HG02571 (cell line): ENCODE results near the gene VSIG1.
A peak's percentile ranks its signal among the peaks of the same experiment; 100 is the strongest.

Source experiments
- ATAC-seq: cut with Tn5 transposase; IDR thresholded peaks from one replicate; pipeline ENCODE4 v1.9.1; 2021; ENCODE audit warnings: mild to moderate bottlenecking, moderate library complexity; ENCODE audit not compliant: unreplicated experiment

VSIG1 gene

GRCh38 chrX:108044554-108045256 lies at the start of gene VSIG1:
VSIG1 (plus strand) TSS chrX:108045065; CDS start chrX:108045131, 66 bp downstream.
- no peak for ATAC-seq

- ATAC-seq, result no peak
Measured at GRCh38 chrX:107996124-107996523, 48.7 kb upstream of the VSIG1 start.

- ATAC-seq, result no peak
Measured at GRCh38 chrX:108000751-108001150, 44.1 kb upstream of the VSIG1 start.

GRCh38 chrX:108001218-108001814 lies 43.5 kb upstream of the VSIG1 start:
- no peak for ATAC-seq

DNA sequence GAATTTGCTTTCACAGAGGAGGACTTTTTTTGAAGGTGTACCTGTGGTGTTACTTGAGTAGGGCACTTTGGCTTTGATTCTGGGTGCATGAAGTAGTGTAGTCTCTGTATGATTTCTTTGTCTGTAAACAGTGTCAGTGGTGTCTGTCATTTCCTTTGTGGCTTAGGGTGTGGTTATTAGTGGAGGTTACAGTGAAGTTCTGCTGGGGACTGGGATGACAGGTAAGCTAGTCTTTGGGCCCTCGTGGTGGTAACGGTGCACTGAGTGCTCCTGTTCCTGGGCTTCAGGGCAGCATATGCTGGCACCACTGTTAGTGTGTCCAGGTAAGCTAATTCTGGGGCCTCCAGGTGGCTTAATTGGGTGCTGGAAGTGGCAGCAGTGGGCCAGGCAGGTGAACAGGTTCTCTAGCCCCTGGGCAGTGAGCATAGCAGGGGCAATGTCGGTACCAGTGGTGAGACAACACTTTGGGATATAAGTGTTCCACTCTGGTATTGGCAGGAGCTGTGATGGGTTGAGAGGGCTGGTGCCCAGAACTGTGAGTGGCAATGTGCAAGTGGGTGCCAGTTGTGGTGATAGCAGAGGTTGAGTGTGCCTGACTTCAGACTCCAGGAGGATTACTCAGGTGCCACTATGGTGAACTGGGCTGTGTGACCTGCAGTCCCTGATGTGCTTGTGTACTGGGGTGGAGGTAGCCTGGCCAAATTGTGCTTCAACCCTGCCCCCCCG lies 26.0 kb upstream of the VSIG1 start:
- ATAC-seq, result no peak

- ATAC-seq, result no peak
Measured at GRCh38 chrX:108019382-108019875, 25.4 kb upstream of the VSIG1 start.

DNA sequence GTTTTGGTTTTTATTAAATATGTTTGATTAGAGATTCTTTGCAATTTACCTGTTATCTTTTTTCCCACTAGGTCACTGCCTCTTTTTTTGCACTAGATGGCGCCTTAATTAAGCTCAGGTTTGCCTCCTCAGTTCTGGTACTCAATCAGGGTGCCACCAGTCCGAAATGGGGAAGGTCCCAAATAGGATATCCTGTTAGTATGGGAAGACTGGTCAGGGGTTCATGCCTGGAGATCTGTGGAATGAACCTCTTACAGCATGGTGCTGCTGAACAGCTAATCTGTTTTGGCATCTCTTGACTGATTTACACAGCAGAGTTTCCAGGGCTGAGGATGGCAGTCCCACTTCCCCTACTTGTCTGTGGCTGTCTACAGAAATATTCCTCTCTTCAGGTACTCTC lies 24.2 kb upstream of the VSIG1 start:
- no peak for ATAC-seq

DNA sequence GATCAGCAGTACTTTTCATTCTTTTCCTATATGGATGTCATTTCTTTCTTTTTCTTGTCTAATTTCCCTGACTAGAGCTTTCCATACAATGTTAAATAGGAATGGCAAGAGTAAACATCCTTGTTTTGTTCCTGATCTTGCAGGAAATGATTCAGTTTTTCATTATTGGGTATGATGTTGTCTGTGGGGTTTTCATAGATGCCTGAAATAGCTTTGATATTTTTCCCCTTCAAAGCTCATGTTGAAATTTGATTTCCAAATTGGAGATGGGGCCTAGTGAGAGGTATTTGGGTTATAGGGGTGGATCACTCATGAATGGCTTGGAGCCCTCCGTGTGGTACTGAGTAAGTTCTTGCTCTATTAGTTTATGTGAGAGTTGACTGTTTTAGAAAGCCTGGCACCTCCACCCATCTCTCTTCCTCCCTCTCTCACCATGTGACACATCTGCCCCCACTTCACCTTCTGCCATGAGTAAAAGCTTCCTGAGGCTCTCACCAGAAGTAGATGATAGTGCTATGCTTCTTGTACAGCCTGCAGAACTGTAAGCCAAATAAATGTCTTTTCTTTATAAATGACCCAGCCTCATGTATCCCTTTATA lies 22.3 kb upstream of the VSIG1 start:
- ATAC-seq, result no peak

GRCh38 chrX:108025376-108025775 lies 19.5 kb upstream of the VSIG1 start:
- no peak for ATAC-seq

- ATAC-seq, result no peak
Measured at GRCh38 chrX:108025954-108026600, 18.8 kb upstream of the VSIG1 start.

DNA sequence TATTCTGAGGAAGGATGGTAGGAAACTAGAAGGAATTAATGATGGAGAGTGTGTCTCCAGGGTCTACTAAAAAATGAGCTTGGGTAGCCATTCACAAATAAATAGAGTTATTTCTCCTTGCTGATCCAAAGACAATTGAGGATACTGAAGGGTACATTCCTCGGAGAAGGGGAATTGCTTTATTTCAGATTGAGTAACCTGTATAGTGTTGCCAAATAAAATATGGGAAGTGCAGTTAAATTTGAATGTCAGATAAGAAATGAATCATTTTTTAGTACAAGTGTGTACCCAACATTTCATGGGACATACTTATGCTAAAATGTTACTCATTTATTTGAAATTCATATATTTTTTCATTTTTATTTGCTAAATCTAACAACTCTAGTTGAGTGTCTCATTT lies 16.0 kb upstream of the VSIG1 start:
- ATAC-seq, result no peak

DNA sequence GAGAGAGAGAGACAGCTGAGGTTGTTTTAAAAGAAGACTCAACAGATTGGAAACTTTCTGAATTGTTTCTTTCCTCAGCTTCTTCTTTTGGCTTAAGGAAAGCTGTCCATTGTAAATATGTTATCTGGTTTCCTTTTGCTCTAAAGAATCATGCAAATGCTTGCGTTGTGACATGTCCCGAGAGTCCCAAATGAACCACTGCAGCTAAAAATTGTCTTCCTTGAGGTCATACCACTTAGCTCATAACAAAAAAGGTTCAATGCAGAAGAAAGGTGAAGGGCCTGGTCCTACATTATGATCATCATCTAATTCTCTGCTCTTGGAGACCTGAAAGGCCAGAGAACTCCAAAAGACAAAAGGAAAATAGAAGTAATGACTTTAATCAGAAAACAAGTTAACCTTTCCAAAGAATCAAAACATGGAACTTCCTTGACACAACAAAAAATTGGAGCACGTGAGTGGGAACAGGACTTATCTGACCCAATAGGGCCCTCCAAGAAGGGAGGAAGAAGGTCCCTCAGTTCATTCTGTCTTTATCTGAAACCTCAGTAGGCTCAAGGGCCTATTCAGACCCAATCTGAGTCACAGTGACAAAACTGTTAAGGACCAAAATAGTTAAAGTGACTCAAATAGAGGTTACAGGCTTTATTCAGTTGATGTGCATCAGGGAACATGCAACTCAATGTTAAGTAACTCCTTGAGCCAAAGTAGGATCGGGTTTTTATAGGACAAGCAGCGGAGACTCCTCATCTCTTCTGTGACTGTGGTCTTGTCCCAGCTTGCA lies 14.7 kb upstream of the VSIG1 start:
- peak; percentile 61 for ATAC-seq

DNA sequence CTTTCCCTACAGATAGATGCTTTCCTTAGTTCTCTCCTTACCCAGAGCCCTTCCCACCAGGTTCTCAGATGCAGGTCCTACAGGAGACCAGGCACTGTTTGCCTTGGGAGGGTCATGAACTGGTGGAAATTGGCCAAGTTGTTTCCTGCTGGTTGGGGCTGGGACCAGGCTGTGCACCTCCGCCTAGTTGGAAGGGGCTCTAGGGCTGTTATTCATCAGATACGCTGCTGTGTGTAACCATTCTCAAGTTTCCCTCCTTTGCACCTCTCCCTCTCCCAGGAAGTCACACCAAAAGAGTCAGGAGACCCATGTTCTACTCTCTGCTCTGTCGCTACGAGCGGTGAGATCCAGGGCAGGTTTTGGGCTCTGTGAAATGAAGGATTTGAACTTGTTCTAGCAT lies 11.9 kb upstream of the VSIG1 start:
- no peak for ATAC-seq

- no peak for ATAC-seq
Measured at GRCh38 chrX:108033890-108034289, 11.0 kb upstream of the VSIG1 start.

DNA sequence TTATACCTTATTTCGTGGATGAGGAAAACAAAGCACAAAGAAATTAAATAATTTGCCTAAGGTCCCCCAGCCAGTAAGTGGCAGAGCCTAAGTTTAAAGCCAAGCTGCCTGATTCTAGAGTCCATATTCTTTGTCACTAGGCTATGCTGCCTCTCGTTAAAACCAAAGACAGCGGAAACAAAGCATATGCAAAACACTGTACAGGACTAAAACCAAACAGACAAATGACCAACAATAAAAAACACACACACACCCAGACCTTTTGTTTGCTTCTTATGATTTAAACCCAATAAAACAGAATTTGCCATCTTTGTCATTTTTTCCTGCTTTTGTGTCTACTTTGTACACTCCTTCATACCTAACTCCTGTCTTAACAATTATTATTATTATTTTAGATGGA lies 10.1 kb upstream of the VSIG1 start:
- no peak for ATAC-seq

- ATAC-seq, result no peak
Measured at GRCh38 chrX:108036298-108036973, 8.4 kb upstream of the VSIG1 start.

DNA sequence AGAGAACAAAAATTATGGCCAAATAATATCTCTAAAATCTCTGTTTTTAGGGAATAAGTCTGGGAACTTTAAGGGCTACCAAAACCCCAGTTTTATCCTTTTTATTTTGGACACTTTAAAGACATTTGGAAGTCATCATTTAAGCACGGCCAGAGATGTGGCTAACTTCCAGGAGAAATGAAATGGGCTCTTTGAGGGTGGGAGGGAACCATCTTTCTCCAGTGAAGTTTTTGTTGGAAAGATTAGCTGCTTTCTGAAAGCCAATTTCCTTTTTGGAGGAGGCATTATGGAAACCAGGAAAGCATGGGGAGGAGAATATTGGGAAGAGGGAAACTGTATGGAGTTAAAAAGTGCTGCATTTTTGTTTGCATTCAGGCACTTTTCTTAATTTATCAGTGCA lies 4.8 kb downstream of the VSIG1 start:
- ATAC-seq, result no peak

DNA sequence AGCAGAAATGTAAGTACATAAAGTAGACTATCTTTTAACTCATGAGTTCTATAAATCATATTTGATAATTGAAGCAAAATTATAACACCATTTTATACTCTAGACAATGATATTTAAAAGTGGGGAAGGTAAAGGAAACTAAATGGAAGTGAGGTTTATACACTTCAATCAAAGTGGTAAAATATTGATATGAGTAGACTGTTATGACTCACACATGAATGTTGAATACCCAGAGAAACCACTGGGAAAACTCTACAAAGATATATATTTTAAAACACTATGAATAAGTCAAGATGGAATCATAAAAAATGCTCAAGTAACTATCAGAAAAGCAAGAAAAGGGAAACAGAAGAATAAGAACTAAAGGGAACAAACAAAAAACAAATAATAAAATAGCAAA lies 8.4 kb downstream of the VSIG1 start:
- ATAC-seq, result no peak

DNA sequence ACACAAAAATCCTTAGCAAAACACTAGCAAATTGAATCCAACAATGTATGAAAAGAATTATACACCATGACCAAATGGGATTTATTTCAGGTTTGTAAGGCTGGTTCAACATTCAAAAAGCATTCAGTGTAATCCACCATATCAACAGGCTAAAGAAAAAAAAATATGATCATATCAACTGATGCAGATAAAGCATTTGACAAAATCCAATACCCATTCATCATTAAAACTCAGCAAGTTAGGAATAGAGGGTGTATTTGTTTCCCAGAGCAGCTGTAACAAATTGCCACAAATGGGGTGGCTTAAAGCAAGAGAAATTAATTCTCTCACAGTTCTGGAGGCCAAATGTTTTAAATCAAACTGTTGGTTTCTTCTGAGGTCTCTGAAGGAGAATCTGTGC lies 10.7 kb downstream of the VSIG1 start:
- no peak for ATAC-seq

- no peak for ATAC-seq
Measured at GRCh38 chrX:108059801-108060200, 14.9 kb downstream of the VSIG1 start.
